ENCODE data around the gene SYK.

The SYK gene

DNA sequence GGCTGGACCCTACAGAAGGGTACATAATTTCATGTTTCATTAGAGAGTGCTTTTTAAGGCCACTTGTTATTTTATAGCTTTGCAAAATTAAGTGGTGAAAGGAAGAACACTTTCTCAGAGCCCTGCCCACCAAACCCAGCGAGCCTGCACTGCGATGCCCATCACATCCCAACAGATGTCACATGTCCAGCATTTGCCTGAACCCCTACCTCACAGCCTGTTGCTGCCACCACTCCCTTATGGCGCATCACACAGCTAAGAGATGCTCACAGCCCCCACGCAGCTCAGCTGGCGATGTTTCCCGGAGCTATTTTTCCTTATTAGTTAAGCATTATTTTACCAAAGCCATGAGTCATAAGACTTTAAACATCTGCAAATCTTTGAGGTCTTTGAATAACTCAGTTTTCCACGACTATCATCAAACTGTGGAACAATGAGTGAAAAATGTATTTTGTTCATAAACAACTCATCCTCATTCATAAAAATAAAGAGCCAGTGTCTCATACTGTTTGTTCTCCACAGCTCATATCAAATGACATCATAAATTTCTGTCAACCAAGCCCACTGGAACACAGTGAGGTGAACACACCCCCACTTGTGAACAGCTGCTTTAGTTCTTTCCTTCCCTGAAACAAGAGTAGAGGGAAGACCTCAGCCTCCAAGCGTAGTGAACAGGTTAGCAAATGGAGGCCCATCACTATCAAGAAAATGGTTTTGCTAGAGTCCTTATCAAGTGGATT lies 104.9 kb downstream of the SYK start:
- no peak for DNase-seq (ENCODE audit: low spot score)

DNA sequence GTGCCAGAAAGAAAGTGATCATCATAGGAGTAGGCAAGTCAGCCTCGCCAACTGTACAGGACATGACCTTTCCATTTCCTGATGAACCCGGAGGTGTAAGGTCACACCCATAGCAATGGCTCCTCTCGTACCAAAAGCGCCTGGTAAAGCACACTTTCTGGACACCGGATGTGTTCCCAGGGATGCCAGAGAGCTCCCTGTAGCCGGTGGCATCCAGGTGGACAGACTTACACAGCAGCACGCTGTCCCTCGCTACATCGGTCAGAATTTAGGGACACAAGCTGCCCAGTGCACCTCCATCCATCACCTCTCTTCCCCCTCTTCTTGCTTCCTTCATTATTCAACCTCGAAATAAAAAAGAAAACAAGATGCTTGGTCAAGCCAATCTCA lies 105.4 kb downstream of the SYK start:
- no peak for DNase-seq (ENCODE audit: low spot score)

DNA sequence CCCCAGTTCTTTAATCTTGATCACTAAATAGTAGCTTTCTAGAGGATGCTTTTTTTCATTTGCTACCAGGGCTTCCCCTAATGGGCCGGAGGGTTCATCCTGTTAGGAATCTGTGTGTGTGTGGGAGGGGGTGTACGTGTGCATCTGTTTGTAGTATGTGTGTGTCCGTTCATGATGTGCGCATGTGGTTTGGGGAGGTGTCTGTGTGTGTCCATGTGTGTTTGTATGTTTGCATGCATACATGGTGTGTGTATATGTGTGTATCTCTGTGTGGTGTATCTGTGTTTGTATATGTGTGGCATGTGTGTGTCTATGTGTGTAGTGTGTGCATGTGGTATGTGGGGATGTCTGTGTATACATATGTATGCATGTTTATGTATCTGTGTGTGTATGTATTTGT lies 106.2 kb downstream of the SYK start:
- no peak for DNase-seq (ENCODE audit: low spot score)

DNA sequence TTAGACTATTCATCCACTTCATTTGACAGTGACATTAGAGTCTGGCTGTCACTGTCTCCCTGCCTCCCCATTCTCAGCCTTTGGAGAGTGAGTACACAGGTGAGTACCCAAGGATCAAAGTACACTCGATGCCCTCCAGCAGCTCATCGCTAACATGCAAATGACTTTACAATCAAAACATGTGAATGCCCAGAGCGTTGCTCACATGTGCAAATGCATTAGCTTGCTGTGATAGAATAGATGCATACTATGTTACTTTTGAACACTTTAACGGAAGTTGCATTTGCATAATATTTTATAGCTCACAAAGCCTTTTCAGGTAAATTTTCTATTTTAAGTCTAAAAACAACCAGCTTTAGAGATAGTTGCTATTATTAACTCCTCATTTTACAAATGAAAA lies 107.6 kb downstream of the SYK start:
- DNase-seq (ENCODE audit: low spot score) = no peak

DNA sequence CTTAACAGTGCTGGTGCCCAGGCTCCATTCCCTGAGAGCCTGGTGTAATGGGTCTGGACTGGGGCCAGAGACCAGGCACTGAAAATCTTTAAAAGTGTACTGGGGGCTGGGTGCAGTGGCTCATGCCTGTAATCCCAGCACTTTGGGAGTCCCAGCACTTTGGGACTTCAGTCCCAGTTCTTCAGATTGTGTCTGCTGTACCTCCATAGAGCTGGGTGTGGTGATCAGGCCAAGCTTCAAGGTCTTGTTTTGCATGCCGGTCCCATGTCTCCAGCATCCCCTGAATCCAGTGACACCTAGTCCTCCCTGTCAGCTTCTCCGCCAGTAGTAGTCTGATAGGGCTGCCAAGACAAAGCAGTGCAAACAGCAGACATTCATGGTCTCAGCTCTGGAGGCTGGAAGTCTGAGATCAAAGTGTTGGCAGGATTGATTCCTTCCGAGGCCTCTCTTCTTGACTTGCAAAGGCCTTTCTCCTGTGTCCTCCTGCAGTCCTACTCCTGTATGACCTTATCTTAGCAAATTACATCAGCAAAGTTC lies 108.2 kb downstream of the SYK start:
- DNase-seq (ENCODE audit: low spot score) = no peak

DNA sequence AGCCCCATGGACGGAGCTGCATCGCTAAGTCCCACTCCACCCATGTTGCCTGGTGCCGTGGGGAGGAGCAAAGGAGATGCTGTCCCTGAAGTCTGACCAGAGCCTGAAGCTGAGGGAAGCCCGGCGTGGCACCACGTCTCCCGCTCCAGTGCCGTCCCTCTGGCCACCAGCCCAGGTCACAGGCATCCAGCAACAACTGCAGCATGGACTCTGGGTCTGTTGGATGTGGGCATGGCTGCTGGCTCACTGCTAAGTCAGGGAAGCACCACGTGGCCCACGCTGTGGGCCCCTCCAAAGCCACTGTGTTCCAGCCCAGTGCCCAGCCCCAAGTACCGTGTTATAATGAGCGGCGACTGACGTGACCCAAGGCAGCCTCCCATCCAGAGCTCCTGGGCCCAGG lies 112.6 kb downstream of the SYK start:
- no peak for DNase-seq (ENCODE audit: low spot score)

DNA sequence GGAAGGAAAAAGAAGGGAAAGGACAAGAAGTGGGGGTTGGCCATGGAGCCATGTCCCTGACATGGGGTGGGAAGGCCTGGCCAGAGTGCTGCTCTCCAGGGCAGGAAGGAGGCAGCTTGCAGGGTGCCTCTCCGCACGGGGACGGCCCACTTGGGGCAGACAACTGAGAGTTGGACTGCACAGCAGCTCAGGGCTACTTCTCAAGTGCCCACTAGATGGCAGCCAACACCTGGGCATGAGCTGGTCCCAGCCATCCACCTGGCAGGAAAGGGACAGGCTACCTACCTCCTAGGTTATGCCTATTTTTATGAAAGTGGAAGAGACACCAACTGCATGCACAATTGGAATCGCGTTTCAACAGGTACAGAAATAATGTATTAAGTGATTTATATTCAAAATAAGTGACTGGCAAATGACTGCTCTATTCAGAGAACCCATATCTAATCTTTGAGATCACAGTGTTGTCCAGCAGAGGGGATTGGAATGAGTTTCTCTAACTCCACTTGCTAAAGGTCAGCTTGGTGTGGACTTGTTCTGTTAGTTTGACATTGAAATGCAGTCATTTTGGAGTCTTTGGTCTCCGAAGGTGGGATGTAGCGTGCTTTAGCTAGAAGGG lies 113.4 kb downstream of the SYK start:
- DNase-seq (ENCODE audit: low spot score) = peak; percentile 93

DNA sequence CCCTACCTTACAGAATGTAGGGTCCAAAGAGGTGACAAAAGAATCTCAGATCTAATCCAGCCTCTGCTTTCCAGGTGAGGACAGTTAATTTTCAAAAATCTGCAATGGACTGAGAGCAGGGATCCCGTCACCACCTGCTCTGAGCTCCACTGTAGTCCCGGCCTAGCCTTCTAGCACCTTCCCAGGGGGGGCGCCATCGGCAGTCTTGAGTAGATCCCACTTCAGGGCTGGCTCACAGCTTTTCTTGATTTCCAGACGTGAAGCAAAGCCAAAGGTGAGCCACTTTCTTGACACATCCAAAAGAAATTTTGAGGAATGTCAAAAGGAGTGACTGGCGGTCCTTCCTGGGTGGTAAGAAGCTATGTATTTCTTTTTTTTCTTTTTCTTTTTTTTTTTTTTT lies 114.1 kb downstream of the SYK start:
- peak; percentile 39 for DNase-seq (ENCODE audit: low spot score)

DNA sequence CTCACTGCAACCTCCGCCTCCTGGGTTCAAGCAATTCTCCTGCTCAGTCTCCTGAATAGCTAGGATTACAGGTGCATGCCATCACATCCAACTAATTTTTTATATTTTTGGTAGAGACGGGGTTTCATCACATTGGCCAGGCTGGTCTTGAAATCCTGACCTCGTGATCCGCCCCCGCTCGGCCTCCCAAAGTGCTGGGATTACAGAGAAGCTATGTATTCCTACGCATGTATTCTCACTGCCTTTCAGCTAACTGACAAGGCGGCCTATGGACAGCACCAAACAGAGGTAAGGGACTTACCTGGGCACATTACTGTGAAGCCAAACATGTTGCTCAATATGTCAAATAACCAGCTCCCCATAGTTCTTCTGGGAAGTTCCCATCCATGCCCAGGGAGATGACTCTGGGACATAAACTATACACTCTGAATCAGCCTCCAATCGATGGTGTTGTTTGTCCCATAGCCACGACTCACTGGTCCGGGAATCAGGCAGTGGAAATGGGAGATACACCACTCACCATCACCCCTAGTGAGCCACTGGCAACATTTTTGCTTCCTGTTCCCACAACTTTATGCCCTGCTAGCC lies 114.6 kb downstream of the SYK start:
- no peak for DNase-seq (ENCODE audit: low spot score)

DNA sequence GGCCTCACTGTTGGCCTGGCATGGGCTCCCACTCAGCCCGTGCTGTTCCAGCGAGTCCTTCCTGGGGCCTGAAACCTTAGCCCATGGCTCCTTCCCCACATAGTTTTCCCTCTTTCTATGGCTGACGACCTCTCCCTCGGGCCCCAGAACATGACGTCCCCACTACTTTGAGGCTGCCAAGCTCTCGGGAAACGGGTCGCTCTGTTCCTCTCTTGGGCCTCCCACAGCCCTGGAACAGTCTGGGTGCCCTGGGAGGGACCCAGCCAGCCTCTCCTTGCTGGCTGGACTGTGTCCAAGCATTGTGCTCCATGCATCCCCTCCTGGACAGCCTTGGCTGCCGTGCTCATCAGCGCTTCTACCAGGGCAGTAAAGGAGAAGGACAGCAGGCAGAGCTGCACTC lies 118.3 kb downstream of the SYK start:
- no peak for DNase-seq (ENCODE audit: low spot score)

DNA sequence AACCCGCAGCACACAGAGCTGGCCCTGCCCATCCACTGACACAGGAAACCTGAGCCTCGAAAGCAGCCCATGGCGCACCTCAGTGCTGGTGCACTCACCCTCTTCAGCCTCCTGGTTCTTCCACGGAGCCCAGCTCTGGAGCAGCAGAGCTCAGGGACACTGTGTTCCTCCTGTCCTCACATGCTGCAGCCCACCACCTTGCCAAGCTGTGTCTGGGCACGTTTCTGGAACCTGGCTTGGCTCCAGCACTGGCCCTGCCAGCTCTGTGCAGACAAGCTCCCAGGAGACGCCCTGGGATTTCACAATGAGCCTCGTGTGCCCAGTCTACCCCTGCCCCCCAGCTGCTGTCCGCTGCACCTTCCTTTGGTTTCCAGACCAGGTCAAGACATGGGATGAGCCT lies 119.5 kb downstream of the SYK start:
- DNase-seq (ENCODE audit: low spot score) = no peak

DNA sequence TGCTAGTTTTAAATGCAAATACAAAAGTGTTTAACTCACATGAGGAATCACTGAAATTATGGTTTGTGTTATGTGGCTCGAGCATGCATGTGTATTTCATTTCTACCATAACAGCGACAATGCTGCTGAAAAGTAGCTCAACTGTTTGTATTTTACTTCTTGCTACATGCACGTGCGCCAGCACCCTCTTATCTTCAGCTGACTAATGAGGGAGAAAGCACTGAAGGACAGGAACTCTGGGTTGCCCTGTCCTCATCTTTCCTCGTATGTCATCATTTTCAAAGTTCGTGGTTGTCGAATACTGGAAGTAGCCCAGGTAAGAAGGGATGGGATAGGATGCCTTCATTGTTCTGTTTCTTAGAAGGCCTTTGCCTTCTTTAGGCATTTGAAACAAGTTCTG lies 120.3 kb downstream of the SYK start:
- no peak for DNase-seq (ENCODE audit: low spot score)

DNA sequence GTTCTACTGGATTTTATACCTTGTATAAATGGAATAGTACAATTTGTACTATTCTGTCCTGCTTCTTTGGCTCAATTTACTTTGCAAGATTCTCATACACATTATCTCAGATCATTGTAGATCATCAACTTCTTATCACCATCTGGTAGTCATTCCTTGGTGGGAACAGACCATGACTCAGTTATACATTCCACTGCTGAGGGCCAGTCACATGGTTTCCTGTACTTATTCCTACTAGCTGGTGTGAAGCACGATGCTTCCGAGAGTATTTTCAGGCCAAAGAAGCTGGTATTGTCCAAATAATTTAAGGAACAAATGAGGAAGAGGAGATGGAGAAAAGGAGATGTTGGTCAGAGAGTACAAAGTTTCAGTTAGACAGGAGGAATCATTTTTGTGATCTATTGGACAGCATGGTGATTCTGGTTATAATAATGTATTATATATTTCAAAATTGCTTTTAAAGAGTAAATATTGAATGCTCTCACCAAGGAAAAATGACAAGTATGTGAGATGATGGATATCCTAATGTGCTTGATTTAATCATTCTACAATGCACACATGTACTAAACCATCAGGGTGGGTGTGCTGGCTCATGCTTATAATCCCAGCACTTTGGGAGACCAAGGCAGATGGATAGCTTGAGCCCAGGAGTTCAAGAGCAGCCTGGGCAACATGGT lies 124.1 kb downstream of the SYK start:
- peak; percentile 67 for DNase-seq (ENCODE audit: low spot score)

DNA sequence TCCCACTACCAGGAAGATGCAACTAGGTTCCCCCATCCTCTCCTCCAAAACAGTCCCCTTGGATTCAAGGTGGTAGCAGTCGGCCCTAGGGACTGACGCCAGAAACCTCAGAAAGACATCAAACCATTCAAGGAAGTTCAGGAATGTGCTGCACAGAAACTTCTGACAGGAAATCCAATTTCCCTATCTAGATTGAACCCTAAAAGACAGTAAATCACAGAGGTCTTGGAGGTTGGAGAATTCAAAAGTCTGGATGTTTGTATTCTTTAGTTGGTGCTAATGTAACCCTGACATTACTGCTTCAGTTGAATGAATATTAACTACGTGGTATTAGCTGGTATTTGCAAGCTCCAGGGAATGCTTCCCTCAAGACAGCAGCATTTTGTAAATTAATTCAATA lies 125.3 kb downstream of the SYK start:
- DNase-seq (ENCODE audit: low spot score) = no peak

DNA sequence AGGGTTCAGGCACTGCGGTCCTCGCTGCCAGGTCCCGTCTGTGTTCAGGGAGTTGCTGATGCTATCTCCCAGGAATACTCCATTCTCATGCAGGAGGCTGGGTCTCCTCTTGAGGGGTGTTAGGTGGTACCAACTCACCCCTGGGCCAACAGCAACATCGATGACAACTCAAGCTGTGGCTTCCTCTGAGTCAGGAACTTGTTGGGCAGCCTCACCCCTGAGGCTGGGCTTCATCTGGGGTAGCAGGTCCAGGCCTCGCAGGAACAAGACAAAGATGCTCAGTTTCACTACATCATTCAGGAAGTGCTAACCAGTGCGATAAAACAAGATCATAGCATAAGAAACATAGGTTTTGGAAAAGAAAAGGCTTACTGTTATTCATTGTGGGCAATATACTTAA lies 125.9 kb downstream of the SYK start:
- DNase-seq (ENCODE audit: low spot score) = no peak

DNA sequence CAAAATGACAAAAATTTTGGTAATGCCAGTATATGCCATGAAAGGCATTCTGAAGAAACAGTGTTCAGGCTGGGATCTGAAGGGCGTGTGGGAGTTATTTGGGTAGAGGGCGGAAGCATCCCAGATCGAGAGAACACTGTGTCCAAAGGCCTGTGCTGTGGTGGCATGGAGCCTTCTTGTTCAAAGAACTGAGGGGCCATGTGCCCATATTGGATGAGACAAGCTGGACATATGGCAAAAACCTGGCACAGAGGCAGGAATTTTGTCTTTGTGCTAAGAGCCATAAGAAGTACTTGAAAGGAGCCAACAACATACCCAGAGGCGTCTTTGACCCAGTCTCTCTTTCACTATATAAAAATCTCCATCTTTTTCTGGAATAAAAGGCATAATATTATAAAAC lies 128.0 kb downstream of the SYK start:
- DNase-seq (ENCODE audit: low spot score) = no peak

DNA sequence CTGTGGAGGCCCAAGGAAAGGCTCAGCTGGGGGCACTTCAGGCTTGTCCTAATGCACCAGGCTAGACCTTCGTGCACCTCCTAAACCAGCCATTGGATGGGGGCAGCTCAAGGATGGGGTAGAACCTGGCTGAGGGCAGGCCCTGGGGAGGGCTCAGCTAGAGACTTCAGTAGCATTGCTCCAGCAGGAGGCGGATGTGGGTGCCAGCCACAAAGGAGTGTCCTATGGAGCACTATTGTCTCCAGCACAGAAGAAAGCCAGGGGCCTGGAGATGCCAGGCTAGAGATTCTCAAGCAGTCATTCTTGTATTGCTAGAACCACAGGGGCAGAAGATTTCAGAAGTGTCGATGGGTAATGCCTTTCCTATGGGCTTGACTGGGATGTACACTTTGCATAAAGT lies 131.8 kb downstream of the SYK start:
- no peak for DNase-seq (ENCODE audit: low spot score)

DNA sequence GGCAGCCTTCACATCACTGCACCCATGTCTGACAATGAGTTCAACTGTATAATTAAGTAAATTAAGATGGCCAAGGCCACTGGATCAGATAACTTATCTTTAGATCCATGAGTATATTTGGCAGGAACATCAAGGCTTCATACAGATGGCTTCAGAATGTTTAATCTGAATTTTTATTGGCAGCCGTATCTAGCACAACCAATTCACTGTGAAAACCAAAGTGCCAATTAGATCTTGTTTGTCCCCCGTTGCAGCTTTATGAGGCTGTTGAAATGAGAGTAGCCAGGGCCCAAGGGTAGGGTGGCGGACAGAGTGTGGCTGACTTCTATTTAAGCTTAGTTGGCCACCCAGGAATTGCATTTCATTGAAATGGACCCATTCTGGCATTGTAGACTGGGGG lies 137.7 kb downstream of the SYK start:
- DNase-seq (ENCODE audit: low spot score) = no peak

DNA sequence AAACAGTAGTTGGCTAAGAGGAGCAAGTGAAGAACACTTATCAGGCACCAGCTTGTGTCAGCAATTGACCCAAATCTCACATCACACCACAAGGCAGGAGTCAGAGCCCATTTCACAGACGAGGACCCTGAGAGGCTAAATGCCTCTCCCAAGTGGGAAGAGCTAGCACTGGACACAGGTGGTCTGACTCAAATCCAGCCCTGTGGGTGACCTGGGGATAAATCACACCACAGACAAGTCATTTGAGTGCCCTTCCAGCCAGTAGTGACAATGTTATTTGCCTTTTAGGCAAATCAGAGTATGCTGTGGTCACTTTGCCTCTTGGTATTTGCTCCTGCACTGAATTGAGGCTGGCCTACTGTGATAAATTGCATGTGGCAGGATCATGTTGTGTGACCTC lies 138.7 kb downstream of the SYK start:
- no peak for DNase-seq (ENCODE audit: low spot score)

DNA sequence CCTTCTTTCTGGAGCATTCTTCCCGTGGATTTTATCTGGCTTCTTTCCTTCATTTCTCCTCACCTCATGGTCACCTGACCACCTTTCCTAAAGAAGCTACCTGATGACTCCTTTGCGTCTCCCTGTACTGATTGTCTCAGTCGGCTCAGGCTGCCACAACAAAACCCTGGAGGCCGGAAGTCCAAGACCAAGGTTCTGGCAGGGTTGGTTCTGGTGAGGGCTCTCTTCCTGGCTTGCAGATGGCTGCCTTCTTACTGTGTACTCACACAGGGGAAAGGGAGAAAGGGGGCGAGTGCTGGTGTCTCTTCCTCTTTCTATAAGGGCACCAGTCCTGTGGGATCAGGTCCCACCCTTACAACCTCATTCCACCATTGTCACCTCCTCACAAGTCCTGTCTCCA lies 140.0 kb downstream of the SYK start:
- DNase-seq (ENCODE audit: low spot score) = no peak

DNA sequence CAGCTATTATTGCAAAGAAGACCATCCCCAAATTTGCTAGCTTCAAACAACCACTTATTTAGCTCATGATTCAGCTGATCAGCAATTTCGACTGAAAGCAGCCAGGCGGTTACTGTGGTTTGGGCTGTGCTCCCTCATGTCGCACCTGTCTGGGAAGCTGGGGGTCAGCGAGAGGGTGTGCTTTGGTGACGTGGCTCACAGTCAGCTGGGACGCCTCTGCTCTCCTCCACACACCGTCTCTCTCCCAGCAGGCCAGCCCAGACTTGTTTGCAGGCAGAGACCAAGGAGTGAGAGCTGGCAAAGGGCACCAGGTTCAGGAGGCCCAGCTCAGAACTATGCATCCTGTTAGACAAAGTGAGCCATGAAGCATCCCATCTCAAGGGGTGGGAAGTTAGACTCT lies 140.9 kb downstream of the SYK start:
- DNase-seq (ENCODE audit: low spot score) = no peak

DNA sequence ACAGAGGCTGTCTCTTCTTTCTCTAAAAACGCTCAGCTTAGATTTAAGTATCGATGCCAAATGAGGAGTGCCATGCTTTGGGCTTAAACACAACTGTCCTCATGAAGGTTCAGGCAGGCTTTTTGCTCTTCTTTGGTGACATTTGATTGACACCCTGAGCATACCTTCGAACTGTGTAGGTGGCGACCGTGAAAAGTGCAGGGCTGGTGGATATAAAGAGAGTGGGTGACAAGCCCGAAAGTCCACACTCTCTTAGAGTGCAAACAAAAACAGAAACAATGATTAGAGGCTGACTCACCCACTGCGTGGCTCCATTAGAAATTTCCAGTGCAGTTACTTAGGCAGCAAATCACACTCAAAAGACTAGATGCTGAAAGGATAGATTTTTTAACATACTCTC lies 141.7 kb downstream of the SYK start:
- DNase-seq (ENCODE audit: low spot score) = no peak

DNA sequence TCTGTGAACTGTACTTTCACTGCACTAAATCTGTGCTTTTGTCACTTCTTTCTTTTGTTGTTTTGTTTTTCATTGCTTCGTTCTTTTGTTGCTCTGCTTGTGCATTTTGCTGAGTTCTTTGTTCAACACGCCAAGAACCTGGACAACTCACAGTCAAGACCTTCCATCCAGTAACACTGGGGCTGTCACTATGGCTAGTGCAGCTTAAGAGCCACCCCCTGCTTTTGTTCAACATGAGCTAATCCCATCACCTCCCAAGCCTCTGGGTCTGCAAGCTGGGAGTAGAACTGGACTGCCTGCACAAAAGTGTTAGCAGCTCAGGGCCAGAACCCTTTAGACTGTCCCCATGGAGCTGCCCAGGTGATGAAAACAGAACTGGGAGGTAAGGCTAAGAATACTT lies 143.7 kb downstream of the SYK start:
- DNase-seq (ENCODE audit: low spot score) = no peak

Measured in GM03348 (cell line).